ENCODE results near the gene SP3. TPM values are rescaled to one million over a fixed set of nuclear protein-coding genes. Genes with fewer than 3 reads are reported as not detected.

Gene SP3
- total and polyA plus RNA-seq, 9 of the 15 experiments (the other 6 are each of a cell fraction or from before 2014, with no cell fraction given), result 12.0 to 106 (median 74.9) TPM

DNA sequence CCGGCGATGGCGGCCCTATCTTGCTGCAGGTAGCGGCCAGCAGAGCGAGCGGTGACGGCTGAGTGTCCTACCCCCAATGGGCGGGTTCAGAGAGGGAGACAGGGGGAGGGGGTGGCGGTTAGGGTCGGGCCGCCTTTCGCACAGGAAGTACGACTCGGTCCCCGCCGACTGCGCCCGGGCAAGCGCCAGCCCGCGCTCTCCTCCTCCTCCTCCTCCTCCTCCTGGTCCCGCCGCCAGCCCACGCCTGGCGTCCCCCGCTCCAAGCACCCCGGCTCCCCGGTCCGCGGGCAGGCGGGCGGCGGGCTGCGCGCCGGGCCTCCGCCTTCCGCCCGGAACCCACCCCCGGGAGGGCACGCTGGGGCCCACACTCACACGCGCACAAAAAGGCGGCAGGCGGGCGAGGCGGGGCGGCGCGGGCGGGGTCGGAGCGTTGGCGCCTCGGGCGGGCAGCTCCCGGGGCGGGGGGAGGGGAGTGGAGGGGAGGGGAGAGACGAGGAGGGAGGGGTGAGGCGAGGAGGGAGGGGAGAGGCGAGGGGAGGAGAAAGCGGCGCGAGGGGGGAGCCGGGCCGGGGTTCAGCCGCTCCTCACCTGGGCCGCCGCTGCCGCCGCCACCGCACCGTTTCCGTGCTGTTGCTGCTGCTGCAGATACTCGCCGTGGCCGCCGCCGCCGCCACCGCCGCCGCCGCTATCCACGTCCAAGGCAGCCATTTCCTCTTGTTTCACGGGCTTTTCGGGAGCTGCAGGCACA, 1.2 kb downstream of the SP3 start (continued):
- TF ChIP-seq, protein P1, sequence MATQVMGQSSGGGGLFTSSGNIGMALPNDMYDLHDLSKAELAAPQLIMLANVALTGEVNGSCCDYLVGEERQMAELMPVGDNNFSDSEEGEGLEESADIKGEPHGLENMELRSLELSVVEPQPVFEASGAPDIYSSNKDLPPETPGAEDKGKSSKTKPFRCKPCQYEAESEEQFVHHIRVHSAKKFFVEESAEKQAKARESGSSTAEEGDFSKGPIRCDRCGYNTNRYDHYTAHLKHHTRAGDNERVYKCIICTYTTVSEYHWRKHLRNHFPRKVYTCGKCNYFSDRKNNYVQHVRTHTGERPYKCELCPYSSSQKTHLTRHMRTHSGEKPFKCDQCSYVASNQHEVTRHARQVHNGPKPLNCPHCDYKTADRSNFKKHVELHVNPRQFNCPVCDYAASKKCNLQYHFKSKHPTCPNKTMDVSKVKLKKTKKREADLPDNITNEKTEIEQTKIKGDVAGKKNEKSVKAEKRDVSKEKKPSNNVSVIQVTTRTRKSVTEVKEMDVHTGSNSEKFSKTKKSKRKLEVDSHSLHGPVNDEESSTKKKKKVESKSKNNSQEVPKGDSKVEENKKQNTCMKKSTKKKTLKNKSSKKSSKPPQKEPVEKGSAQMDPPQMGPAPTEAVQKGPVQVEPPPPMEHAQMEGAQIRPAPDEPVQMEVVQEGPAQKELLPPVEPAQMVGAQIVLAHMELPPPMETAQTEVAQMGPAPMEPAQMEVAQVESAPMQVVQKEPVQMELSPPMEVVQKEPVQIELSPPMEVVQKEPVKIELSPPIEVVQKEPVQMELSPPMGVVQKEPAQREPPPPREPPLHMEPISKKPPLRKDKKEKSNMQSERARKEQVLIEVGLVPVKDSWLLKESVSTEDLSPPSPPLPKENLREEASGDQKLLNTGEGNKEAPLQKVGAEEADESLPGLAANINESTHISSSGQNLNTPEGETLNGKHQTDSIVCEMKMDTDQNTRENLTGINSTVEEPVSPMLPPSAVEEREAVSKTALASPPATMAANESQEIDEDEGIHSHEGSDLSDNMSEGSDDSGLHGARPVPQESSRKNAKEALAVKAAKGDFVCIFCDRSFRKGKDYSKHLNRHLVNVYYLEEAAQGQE (IDR thresholded peaks at IDR 0.05; ENCODE audit: borderline replicate concordance), result no peak
- TF ChIP-seq, protein P1 (CRISPR knock-in tag; IDR thresholded peaks at IDR 0.05; ENCODE audit: low read depth), result peak; percentile 71; the same call in 1 of the 2 replicates
- TF ChIP-seq FIP1L1 (IDR thresholded peaks at IDR 0.05; ENCODE audit: low read depth, low read length, poor library complexity, severe bottlenecking), result peak; percentile 78

Measured in K562 (cell line).